GM21737 (cell line): ENCODE data around the gene FA2H.
A peak's percentile ranks its signal among the peaks of the same experiment; 100 is the strongest.
"Not testable (repeated sequence)": the region's sequence is repeated elsewhere in the genome, so short reads cannot be mapped to it uniquely, and the experiment has no call there.

Experiments used
- ATAC-seq: cut with Tn5 transposase; IDR thresholded peaks from one replicate; pipeline ENCODE4 v1.9.1; 2021; ENCODE audit warnings: mild to moderate bottlenecking, moderate library complexity; ENCODE audit not compliant: unreplicated experiment

FA2H gene

DNA sequence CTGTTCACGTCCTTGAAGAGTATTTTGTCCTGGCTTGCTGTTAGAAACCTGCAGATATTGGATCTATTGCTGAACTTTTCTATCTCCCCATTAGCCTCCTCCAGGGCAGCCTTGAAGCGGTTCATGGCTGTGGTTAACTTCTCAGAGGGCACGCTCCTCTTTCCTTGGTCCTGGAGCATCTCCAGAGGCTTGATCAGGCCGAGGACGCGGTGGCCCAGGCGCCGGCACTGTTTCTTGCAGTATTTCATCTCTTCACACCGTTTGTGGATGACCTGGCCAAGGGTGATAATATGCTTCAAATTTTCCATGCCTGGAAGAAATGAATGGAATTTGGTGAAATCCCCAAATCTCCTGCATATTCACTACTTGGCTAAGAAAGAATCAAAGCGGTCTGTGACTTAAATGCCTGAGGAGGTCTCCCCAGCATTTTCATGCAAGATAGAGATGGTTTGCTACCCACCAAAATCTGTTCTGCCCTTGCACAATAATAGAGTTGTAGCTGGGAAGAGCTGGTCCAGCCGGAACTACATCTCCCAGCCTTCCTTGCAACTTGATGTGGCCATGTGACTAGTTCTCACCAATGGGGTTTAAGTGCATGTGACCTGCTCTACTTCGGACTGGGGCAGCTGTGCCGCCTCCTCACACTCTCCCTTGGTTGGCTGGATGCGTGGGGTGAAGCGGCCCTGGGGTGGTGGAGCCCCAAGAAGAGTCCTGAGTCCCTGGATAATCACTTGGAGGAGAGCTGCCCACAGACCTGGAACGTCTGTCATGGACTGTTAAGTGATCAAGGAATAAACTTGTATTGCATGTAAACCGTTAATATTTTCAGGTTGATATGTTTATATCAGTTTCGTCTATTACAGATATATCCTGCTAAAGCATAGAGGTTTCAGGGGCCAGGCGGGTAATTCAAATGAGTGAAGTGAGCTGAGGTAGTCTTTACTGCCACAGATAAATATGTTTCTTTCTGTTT lies 78.9 kb downstream of the FA2H start:
- peak; percentile 87 for ATAC-seq

DNA sequence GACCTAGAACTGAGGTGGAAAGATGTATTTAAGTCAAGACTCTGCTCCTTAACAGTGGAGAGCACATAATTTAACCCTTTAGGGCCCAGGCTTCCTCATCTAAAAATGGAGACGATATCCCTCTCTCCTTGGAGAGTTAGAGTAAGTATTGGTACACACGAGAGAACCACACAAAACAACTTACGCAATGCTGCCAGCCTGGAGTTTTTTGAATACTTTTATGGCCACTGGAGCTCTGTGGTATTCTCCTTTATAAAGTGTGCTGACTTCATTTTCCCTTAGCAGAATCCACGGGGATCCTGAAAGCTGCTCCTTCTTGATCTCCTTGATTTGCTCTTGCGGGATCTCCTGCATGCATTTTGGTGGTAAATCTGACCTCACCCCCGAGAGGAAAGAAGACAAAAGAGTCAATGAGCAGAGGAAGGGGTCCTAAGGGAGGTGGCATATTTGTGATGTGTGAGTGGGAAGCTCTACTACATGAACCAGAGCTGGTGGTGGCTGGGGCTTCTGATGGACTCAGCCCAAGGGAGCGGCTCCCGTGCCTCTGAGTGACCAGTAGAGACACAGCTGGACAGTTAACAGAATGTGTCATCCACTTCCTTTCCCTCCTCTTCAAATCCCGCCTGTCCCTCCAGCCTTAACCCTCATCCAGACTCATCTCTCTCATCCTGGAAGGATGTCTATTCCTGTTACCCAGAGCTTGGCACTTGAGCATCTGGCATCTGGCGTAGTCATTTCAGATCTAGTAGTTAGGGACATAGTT lies 83.3 kb downstream of the FA2H start:
- ATAC-seq = no peak

DNA sequence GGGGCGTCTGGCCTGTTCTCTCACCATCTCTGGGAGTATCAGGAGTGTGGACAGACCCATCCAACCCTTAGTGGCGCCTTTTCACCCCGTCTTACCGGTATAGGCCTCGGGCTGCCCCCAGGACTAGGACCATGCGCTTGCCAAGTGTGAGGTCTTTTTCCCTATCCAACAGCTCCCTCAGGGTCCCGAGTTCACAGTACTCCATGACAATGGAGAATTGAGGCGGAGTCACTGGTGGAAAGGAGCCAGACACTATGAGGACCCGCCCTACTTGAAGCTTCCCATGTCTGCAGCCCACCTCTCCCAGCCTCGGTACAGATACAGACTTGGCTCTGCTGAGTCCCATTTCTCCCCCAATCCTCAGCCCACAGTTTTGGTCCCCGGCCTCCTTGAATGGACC lies 92.1 kb downstream of the FA2H start:
- no peak for ATAC-seq

DNA sequence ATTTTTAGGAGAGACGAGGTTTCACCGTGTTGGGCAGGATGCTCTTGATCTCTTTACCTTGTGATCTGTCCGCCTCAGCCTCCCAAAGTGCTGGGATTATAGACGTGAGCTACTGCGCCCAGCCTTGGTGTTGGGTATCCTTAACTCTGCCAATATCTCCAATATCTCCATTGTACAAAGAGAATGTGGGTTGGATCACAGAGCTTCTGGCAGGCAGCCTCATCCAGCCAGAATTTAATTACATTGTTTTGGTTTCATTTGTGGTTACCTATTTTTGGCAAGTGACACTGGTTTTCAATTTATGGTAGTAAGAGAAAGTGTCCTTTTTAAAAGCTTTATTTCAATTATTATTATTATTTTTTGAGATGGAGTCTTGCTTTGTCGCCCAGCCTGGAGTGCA lies 93.9 kb downstream of the FA2H start:
- ATAC-seq = no peak

GRCh38 chr16:74679983-74680382 lies 94.6 kb downstream of the FA2H start:
- ATAC-seq = no peak

GRCh38 chr16:74677868-74678267 lies 96.8 kb downstream of the FA2H start:
- no peak for ATAC-seq

DNA sequence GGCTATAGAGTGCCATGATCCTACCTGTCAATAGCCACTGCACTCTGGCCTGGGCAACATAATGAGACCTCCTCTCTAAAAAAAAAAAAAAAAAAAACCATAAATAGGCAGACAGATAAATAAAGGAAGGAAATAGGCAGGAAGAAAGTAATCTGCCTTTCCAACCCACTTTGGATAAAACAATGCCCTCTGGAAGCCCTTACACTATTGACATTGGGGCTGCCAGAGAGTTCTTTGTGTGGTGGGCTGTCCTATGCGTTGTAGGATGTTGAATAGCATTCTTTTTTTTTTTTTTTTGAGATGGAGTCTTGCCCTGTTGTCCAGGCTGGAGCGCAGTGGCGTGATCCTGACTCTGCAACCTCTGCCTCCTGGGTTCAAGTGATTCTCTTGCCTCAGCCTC lies 100.7 kb downstream of the FA2H start:
- ATAC-seq = no peak

- not testable (repeated sequence) for ATAC-seq
These were observed 105.7 kb downstream of the FA2H start for GRCh38 chr16:74668877-74669276.

DNA sequence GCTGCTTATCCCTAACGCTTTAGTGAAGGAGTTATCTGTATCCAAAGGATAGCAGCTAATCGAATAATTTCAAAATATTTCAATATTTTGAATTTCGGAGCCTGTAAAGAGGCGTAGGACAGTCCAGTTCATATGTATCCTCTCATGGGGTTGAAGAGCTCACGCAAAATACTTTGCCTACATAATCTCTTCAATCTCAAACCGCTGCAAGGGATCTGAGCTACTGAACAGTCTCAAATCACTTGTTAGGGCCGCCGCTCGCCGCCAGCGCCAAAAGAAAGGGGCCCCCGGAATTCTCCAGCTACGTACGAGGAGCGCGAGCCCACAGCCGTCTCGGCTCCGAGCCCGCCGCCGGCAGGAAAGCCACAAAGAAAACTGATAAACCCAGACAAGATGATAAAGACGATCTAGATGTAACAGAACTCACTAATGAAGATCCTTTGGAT lies 107.3 kb downstream of the FA2H start:
- no peak for ATAC-seq

DNA sequence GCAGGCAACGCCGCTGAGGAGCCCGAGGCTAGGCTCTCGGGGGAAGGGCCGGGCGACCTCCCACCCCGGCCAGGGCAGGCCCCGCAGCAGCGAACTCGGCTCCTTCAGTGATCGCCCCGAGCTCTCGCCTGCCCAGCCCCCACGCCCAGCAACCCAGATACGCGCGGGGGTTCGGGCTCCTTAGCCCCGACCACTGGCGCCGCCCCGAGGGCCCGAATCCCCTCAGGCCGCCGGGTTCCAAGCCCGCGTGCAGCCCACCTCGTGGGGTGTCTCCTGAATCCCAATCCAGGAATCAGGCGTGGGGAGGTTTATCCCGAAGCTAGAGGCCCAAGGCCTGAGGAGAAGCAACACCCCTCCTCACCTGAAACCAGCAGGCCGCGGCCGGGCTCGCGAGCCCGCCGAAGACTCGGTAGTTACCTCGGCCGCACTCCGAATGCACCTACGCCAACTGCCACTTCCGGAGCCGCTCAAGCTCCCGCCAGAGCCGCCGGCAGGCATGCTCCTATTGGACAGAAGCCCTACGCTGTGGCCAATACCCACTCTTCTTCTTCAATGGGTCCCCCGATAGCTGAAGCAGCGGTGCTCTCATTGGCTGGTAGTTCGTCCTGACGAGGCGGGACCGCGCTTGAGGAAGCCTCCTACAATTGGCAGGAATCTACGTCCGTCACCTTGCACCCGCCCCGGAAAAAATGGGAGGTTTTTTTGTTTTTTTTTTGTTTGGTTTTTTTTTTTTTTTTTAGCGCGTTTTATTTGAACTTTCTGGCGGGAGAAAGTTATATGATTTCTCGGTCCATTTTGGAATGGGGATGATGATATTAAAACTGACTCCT lies 108.0 kb downstream of the FA2H start, which contains the start of gene RFWD3:
TSS of gene RFWD3 (minus strand) at position 453 of the 830 bp plus-strand sequence. CDS start 5,428 bp downstream, outside the sequence.
- peak; percentile 100 for ATAC-seq

DNA sequence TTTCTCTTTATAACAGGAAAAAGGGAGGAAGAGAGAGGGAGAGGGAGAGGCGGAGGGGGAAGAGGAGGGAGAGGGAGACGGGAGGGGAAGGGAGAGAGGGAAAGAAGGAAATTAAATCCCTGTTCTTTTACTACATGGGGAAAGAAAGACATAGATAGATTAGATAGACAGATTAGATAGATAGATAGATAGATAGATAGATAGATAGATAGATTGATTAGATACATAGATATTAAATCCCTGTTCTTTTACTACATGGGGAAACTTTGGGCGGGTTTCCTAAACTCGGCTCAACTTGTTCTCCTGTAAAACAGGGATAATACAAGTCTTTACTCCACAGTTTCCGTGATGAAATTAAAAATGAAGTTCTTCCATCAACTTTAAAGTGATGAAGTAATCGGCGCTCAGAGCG lies 108.6 kb downstream of the FA2H start:
- ATAC-seq = no peak
